K562 (cell line): ENCODE data around the gene FAM114A2. TPM values are rescaled to one million over a fixed set of nuclear protein-coding genes. Genes with fewer than 3 reads are reported as not detected.

ENCODE experiments used
- ATAC-seq: fragments of 200-7000 bp; cut with Tn5 transposase; 3 replicates; pipeline ENCODE4 v1.9.1; 2020; ENCODE audit warnings: moderate library complexity
- BruUV-seq: library from RNA; stranded (reverse); fragments of 400-500 nt; replicated peaks from 2 replicates; lab custom pipeline; 2021; lab: Mats Ljungman, UMichigan
- CTCF ChIA-PET: fragments of 300-600 bp; formaldehyde crosslinking; extraction: SDS; loops from one replicate; lab custom pipeline; 2021; ENCODE audit warnings: low intra/inter-chr PET ratio; lab: Yijun Ruan, JAX
- POLR2A ChIA-PET: fragments of 300-600, 350-650 bp; sonication (Branson Sonifier 250); formaldehyde crosslinking; extraction: SDS; loops from one replicate; lab custom pipeline; 2021; ENCODE audit warnings: antibody characterized with exemption, inconsistent platforms; lab: Yijun Ruan, JAX
- DNase-seq, 4 experiments: peaks; one replicate each; pipeline versions ENCODE4 v3.0.0 to v3.0.0-alpha.2; 2011 to 2018; ENCODE audit warnings: low spot score in 3 of 4, mixed read lengths in 3 of 4; ENCODE audit errors: extremely low read depth in 1 of 4
- FAIRE-seq: peaks from 2 replicates; lab custom pipeline; 2011; peaks lifted over from hg19 to GRCh38; lab: Jason Lieb, UNC
- H2AFZ ChIP-seq: 2 replicates; pipeline ENCODE4 v1.6.0; 2011; ENCODE audit warnings: low read depth, low read length, control low read depth, inconsistent platforms
- H3K27ac ChIP-seq: fragments of 200-600 bp; 3 replicates; pipeline ENCODE4 v1.8.0; 2011; ENCODE audit warnings: low read depth, mild to moderate bottlenecking, control low read depth, inconsistent platforms, low read length, moderate library complexity, mixed read lengths; ENCODE audit errors: extremely low read depth
- H3K27me3 ChIP-seq, 2 experiments: fragments of 300-600 bp in 1 of 2; 2 replicates in 1 of 2; 3 replicates in 1 of 2; pipeline versions ENCODE4 v1.6.0 to v1.8.0; 2011; ENCODE audit warnings: inconsistent platforms in 2 of 2, low read length in 2 of 2, mild to moderate bottlenecking in 1 of 2, mixed read lengths in 1 of 2, moderate library complexity in 1 of 2; ENCODE audit not compliant: control insufficient read depth in 2 of 2, insufficient read depth in 2 of 2
- H3K36me3 ChIP-seq: fragments of 300-600 bp; 3 replicates; pipeline ENCODE4 v1.8.0; 2011; ENCODE audit warnings: mild to moderate bottlenecking, low read length, inconsistent platforms; ENCODE audit not compliant: control insufficient read depth, insufficient read depth
- H3K4me1 ChIP-seq, 2 experiments: fragments of 200-600 bp in 1 of 2; replicated peaks in 1 of 2; 2 replicates in 1 of 2; 3 replicates in 1 of 2; pipeline versions ENCODE4 v1.5.1 to v1.8.0; 2011; ENCODE audit warnings: inconsistent platforms in 2 of 2, low read length in 2 of 2, mild to moderate bottlenecking in 1 of 2, mixed read lengths in 1 of 2, moderate library complexity in 1 of 2; ENCODE audit not compliant: control insufficient read depth in 2 of 2, insufficient read depth in 2 of 2
- H3K4me2 ChIP-seq: 2 replicates; pipeline ENCODE4 v1.6.1; 2011; ENCODE audit warnings: low read length, control low read depth, inconsistent platforms, mixed read lengths; ENCODE audit not compliant: insufficient read depth
- H3K4me3 ChIP-seq: fragments of 200-600 bp; sonication (generic), shearing (Covaris generic); 2 replicates; pipeline ENCODE4 v1.5.1; 2016; ENCODE audit warnings: control low read depth, inconsistent platforms
- H3K79me2 ChIP-seq: fragments of 200-600 bp; 3 replicates; pipeline ENCODE4 v1.8.0; 2011; ENCODE audit warnings: low read length, inconsistent platforms; ENCODE audit not compliant: control insufficient read depth, insufficient read depth
- H3K9ac ChIP-seq, 2 experiments: 2 replicates each; pipeline versions ENCODE4 v1.6.0 to v1.6.1; 2011; ENCODE audit warnings: low read depth in 2 of 2, low read length in 2 of 2, control low read depth in 1 of 2, inconsistent platforms in 1 of 2, mild to moderate bottlenecking in 1 of 2, mixed read lengths in 1 of 2; ENCODE audit not compliant: insufficient read depth in 1 of 2
- H3K9me1 ChIP-seq: one replicate; pipeline ENCODE4 v1.6.0; 2011; ENCODE audit warnings: inconsistent platforms, mild to moderate bottlenecking, low read length, moderate library complexity; ENCODE audit not compliant: control insufficient read depth, insufficient read depth
- H3K9me3 ChIP-seq: replicated peaks from 2 replicates; pipeline ENCODE4 v1.5.1; 2011; ENCODE audit warnings: low read depth, low read length, inconsistent platforms; ENCODE audit not compliant: control insufficient read depth, insufficient read depth
- H4K20me1 ChIP-seq: replicated peaks from 2 replicates; pipeline ENCODE4 v1.6.1; 2011; ENCODE audit warnings: low read length, inconsistent platforms, mixed read lengths; ENCODE audit not compliant: control insufficient read depth, insufficient read depth
- ARID1B ChIP-seq: fragments of 450-650 bp; IDR thresholded peaks from 2 replicates; pipeline ENCODE4 v1.6.1; 2016; ENCODE audit warnings: antibody characterized with exemption, mild to moderate bottlenecking, inconsistent platforms
- ATF1 ChIP-seq, 2 experiments: fragments of 450-650 bp in 1 of 2; IDR thresholded peaks; 2 replicates each; pipeline ENCODE4 v1.6.1; 2016; ENCODE audit warnings: missing compliant biosample characterization in 1 of 2, missing genetic modification characterization in 1 of 2
- CHD4 ChIP-seq: fragments of 200-600 bp; sonication (generic); IDR thresholded peaks from 3 replicates; pipeline ENCODE4 v1.6.1; 2012; ENCODE audit warnings: low read depth, mild to moderate bottlenecking, mixed read lengths, low read length, inconsistent platforms; ENCODE audit not compliant: insufficient read depth, insufficient replicate concordance, poor library complexity, severe bottlenecking
- CTBP1 ChIP-seq: fragments of 450-650 bp; IDR thresholded peaks from 2 replicates; pipeline ENCODE4 v1.6.1; 2016; ENCODE audit warnings: borderline replicate concordance
- CXXC5 ChIP-seq: fragments of 250-450 bp; sonication (Bioruptor Pico); IDR thresholded peaks from 2 replicates; pipeline ENCODE4 v1.8.0; 2022; ENCODE audit warnings: inconsistent platforms, mild to moderate bottlenecking, moderate library complexity
- ETV5 ChIP-seq: sonication (generic); formaldehyde crosslinking; IDR thresholded peaks from 2 replicates; pipeline ENCODE4 v1.4.0; 2020; ENCODE audit warnings: low read depth, mild to moderate bottlenecking, missing genetic modification reagents
- EZH2 ChIP-seq: IDR thresholded peaks from 2 replicates; pipeline ENCODE4 v1.6.1; 2012; ENCODE audit warnings: low read depth, mild to moderate bottlenecking, inconsistent platforms, low read length, borderline replicate concordance
- FOXJ2 ChIP-seq: fragments of 200-800 bp; sonication (Bioruptor generic); IDR thresholded peaks from 2 replicates; pipeline ENCODE4 v1.6.1; 2016; ENCODE audit warnings: missing genetic modification characterization, missing compliant biosample characterization
- HNRNPLL ChIP-seq: fragments of 200-400 bp; formaldehyde crosslinking; IDR thresholded peaks from 2 replicates; pipeline ENCODE4 v1.6.1; 2017; ENCODE audit warnings: low read length, low read depth, mild to moderate bottlenecking; ENCODE audit not compliant: poor library complexity, severe bottlenecking
- IRF2 ChIP-seq: sonication (generic); formaldehyde crosslinking; IDR thresholded peaks from 2 replicates; pipeline ENCODE4 v1.8.1; 2022; ENCODE audit warnings: mild to moderate bottlenecking, missing genetic modification reagents
- NCOR1 ChIP-seq: fragments of 450-650 bp; IDR thresholded peaks from 2 replicates; pipeline ENCODE4 v1.6.1; 2016; ENCODE audit warnings: mild to moderate bottlenecking, moderate library complexity
- PHF21A ChIP-seq: fragments of 450-650 bp; IDR thresholded peaks from 2 replicates; pipeline ENCODE4 v1.6.1; 2017; ENCODE audit warnings: low read depth, borderline replicate concordance
- RBM14 ChIP-seq: fragments of 200-400 bp; formaldehyde crosslinking; IDR thresholded peaks from 2 replicates; pipeline ENCODE4 v1.6.1; 2018; ENCODE audit warnings: low read depth, mild to moderate bottlenecking, low read length, moderate library complexity, borderline replicate concordance; ENCODE audit not compliant: insufficient read depth
- ZFP36 ChIP-seq: fragments of 150-350 bp; IDR thresholded peaks from 2 replicates; pipeline ENCODE4 v1.6.1; 2018; ENCODE audit warnings: low read length, low read depth; ENCODE audit not compliant: partially characterized antibody
- ZNF197 ChIP-seq: fragments of 200-800 bp; sonication (Bioruptor generic); IDR thresholded peaks from 2 replicates; pipeline ENCODE4 v1.6.1; 2016; ENCODE audit warnings: low read depth, missing genetic modification characterization, missing compliant biosample characterization
- WGBS: fragments of 100-300 bp; shearing (Covaris generic); methylation state at CpG from one replicate; pipeline ENCODE4 v1.1.6; 2016; ENCODE audit warnings: low coverage, mixed read lengths; ENCODE audit not compliant: insufficient coverage; ENCODE audit errors: missing lambda C conversion rate; 5-methylcytosine and 5-hydroxymethylcytosine counted together
- in situ Hi-C: fragments of 300-500 bp; cut with MboI; formaldehyde crosslinking; loops from 4 replicates; pipeline ENCODE4 v1.15.0; 2018; ENCODE audit warnings: inconsistent platforms, mixed read lengths
- intact Hi-C: fragments of 100-400 bp; cut with micrococcal nuclease; formaldehyde crosslinking; loops from 2 replicates; pipeline ENCODE4 v1.14.2; 2022
- polyA plus RNA-seq, 8 experiments: library from polyadenylated mRNA; depleted of rRNA in 4 of 8; stranded (reverse) in 5 of 8; unstranded in 3 of 8; fragments of >200 nt; fragmentation: Nextera tagmentation in 2 of 8; fragmentation: Illumina TruSeq in 1 of 8; extraction: Ambion mirVana in 2 of 8; extraction: Trizol in 1 of 8; gene quantifications; 2 replicates each; pipeline versions ENCODE4 v1.2.1 to v1.2.3, GENCODE V29; 2011 to 2014; ENCODE audit warnings: inconsistent platforms in 1 of 8, missing spikeins in 1 of 8
- total RNA-seq, 7 experiments: library from RNA; depleted of rRNA in 6 of 7; stranded (reverse); fragments of >200 nt in 6 of 7; fragmentation: Illumina TruSeq in 2 of 7; extraction: Trizol in 2 of 7; gene quantifications; 2 replicates each; pipeline versions ENCODE4 v1.2.1 to v1.2.3, GENCODE V29; 2011 to 2021; ENCODE audit warnings: low replicate concordance in 1 of 7
- TF ChIP-seq, protein P1 (sequence below): fragments of 250-450 bp; sonication (Bioruptor Pico); IDR thresholded peaks from 2 replicates; pipeline ENCODE4 v1.9.0; 2021; ENCODE audit warnings: mild to moderate bottlenecking

FAM114A2 gene
- total and polyA plus RNA-seq, 9 of the 15 experiments (the other 6 are each of a cell fraction or from before 2014, with no cell fraction given), result 14.4 to 28.1 (median 21.2) TPM

DNA sequence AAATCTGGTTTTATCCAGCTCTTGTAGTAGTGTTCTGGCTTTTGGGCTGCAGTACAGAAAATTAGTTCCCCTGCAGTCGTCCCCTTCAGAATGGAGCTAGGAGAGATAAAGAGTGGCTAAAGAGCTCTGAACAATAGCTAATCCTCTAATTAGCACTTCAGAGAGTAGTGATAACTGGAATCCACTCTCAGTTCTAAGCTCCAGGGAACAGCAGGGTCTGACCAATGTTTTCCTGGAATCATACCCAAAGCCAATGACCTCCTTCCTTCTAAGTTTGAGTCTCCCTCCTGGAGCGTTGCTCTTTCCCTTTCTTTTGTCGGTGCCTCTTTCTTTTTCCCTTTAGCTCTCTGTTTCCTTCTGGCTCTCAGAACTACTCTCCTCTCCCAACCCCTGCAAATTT is 47.4 kb upstream of the FAM114A2 start:
- Histone ChIP-seq H3K9ac (no peak overlapping the region), H3K27me3 (peaks cover 20 to 27% of the 10 kb centered on the region in 2 experiments), H3K4me1 (no peaks in the 10 kb centered on the region), H3K4me3 (no peak overlapping the region), H3K27ac (no peak overlapping the region), H2AFZ (no peak overlapping the region), H3K36me3 (no peaks in the 10 kb centered on the region), H4K20me1 (0 out of 2 replicates have a peak, but pooled peaks cover 3% of the 10 kb centered on the region), H3K4me2 (no peak overlapping the region), H3K9me3 (no peaks in the 10 kb centered on the region), H3K79me2 (no peaks in the 10 kb centered on the region), H3K9me1 (no peaks in the 10 kb centered on the region)
- ChIA-PET CTCF (no interaction called here), POLR2A (interaction anchor here (0.6 to 1.3 kb wide), 4 partner anchors 14 to 356 kb away, joined by 3 to 6 read pairs (median 3); no protein-coding TSS in a partner anchor)
- no peak for TF ChIP-seq HNRNPLL
- no peak for TF ChIP-seq EZH2
- TF ChIP-seq IRF2 (CRISPR knock-in tag), result no peak
- TF ChIP-seq NCOR1, result no peak
- TF ChIP-seq, protein P1, sequence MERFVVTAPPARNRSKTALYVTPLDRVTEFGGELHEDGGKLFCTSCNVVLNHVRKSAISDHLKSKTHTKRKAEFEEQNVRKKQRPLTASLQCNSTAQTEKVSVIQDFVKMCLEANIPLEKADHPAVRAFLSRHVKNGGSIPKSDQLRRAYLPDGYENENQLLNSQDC (CRISPR knock-in tag), result no peak
- intact Hi-C loops, result no loop called here
- FAIRE-seq (no peak), ATAC-seq (no peak), DNase-seq (no peak)
- 0% methylated on average over 3 of the region's 3 CpGs for WGBS
- no TSS peak for BruUV-seq
- in situ Hi-C loops, result no loop called here

DNA sequence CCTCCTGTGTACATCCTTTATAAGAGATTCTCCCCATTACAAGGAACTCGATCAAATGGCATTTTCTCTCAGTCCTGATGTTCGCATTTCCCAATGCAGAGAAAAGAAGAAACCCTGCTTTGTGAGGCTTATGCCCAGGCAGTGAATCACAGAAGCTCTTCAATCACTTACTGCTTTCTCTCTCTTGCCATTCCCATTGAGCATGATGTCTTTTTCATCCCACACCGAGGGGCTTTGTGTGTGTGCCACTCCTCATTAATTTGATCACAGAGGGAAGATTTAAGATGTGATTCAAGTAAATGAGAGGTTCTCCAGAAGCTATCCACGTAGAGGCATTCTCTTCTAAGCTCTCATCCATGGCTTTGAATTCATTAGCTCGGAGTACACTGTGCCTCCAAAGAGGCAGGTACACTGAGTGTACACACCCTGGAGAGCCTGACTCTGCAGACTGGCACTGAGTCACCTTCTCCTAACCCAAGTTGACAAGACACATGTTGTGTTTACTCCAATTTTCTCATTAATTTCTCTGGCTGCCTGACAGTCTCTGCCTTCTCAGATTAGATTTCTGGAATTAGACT is 45.4 kb upstream of the FAM114A2 start:
- intact Hi-C loops, result no loop called here
- ATAC-seq (no peak), DNase-seq (no peak), FAIRE-seq (no peak)
- no peak overlapping the region for H3K9ac ChIP-seq
- no peaks in the 10 kb centered on the region for H4K20me1 ChIP-seq
- no peaks in the 10 kb centered on the region for H3K79me2 ChIP-seq
- H3K36me3 ChIP-seq, result no peaks in the 10 kb centered on the region
- no peak overlapping the region for H3K4me2 ChIP-seq
- BruUV-seq, result no TSS peak
- H3K27ac ChIP-seq, result no peak overlapping the region
- H3K4me3 ChIP-seq, result no peak overlapping the region
- no peaks in the 10 kb centered on the region for H3K9me1 ChIP-seq
- no peak overlapping the region for H2AFZ ChIP-seq
- ChIA-PET CTCF (no interaction called here), POLR2A (no interaction called here)
- no peaks in the 10 kb centered on the region for H3K4me1 ChIP-seq
- in situ Hi-C loops, result no loop called here
- H3K27me3 ChIP-seq, result peaks cover 17 to 24% of the 10 kb centered on the region in 2 experiments
- WGBS, result 5% methylated on average over 5 of the region's 5 CpGs
- H3K9me3 ChIP-seq, result no peaks in the 10 kb centered on the region
- TF ChIP-seq ARID1B (no peak), CXXC5 (CRISPR knock-in tag) (no peak), PHF21A (no peak), CHD4 (no peak), CTBP1 (no peak), FOXJ2 (tag) (no peak), ETV5 (CRISPR knock-in tag) (no peak), RBM14 (no peak), ATF1 (CRISPR knock-in tag; IDR thresholded peaks at IDR 0.05) (no peak), ATF1 (tag; IDR thresholded peaks at IDR 0.05) (no peak), ZFP36 (no peak), ZNF197 (CRISPR knock-in tag) (no peak)
